HepG2 (cell line): ENCODE measurements around the gene HIPK4. TPM values are rescaled to one million over a fixed set of nuclear protein-coding genes. Genes with fewer than 3 reads are reported as not detected.

ENCODE experiments used
- CCDC6 ChIP-seq: sonication (generic); formaldehyde crosslinking; IDR thresholded peaks from 2 replicates; pipeline ENCODE4 v1.8.1; 2022; ENCODE audit warnings: mild to moderate bottlenecking, missing genetic modification reagents, moderate library complexity
- DPF2 ChIP-seq: sonication (generic); formaldehyde crosslinking; IDR thresholded peaks from 2 replicates; pipeline ENCODE4 v1.4.0; 2020; ENCODE audit warnings: mild to moderate bottlenecking, low read depth, missing genetic modification reagents, borderline replicate concordance
- ETV5 ChIP-seq: IDR thresholded peaks from 2 replicates; pipeline ENCODE4 v1.6.1; 2018; ENCODE audit warnings: missing biosample characterization, missing genetic modification reagents, inconsistent platforms, borderline replicate concordance
- GABPB1 ChIP-seq: IDR thresholded peaks from 2 replicates; pipeline ENCODE4 v1.6.1; 2016; ENCODE audit warnings: mild to moderate bottlenecking, missing genetic modification reagents, moderate library complexity, missing compliant biosample characterization
- HOXA3 ChIP-seq: sonication (generic); formaldehyde crosslinking; IDR thresholded peaks from 2 replicates; pipeline ENCODE4 v1.5.0; 2020; ENCODE audit warnings: missing genetic modification reagents
- JDP2 ChIP-seq: sonication (generic); formaldehyde crosslinking; IDR thresholded peaks from 2 replicates; pipeline ENCODE4 v1.8.1; 2022; ENCODE audit warnings: missing genetic modification reagents, borderline replicate concordance
- KDM5B ChIP-seq: sonication (generic); formaldehyde crosslinking; IDR thresholded peaks from 2 replicates; pipeline ENCODE4 v1.4.0; 2020; ENCODE audit warnings: missing genetic modification reagents, mild to moderate bottlenecking, borderline replicate concordance
- MYC ChIP-seq: sonication (generic); formaldehyde crosslinking; IDR thresholded peaks from 2 replicates; pipeline ENCODE4 v1.9.0; 2021; ENCODE audit warnings: missing genetic modification reagents, borderline replicate concordance
- POLR2A ChIP-seq, 2 experiments: IDR thresholded peaks; 2 replicates each; pipeline ENCODE4 v1.6.1; 2011; ENCODE audit warnings: low read depth in 2 of 2, low read length in 2 of 2, mild to moderate bottlenecking in 1 of 2, moderate library complexity in 1 of 2; ENCODE audit not compliant: insufficient read depth in 1 of 2
- PPARG ChIP-seq: conservative IDR thresholded peaks from 2 replicates; pipeline ENCODE4 v1.6.1; 2016; ENCODE audit warnings: missing biosample characterization, missing genetic modification reagents
- SAP130 ChIP-seq: IDR thresholded peaks from 2 replicates; pipeline ENCODE4 v1.6.1; 2016; ENCODE audit warnings: low read depth
- SMAD1 ChIP-seq: sonication (generic); formaldehyde crosslinking; IDR thresholded peaks from 2 replicates; pipeline ENCODE4 v1.4.0; 2020; ENCODE audit warnings: missing genetic modification reagents, low read depth, mild to moderate bottlenecking, borderline replicate concordance
- SMC3 ChIP-seq: IDR thresholded peaks from 2 replicates; pipeline ENCODE4 v1.6.1; 2011; ENCODE audit warnings: low read length, improper control_type of control experiment
- SP140L ChIP-seq: sonication (generic); formaldehyde crosslinking; IDR thresholded peaks from 2 replicates; pipeline ENCODE4 v1.4.0; 2020; ENCODE audit warnings: missing genetic modification reagents, borderline replicate concordance
- TARDBP ChIP-seq: sonication (generic); formaldehyde crosslinking; IDR thresholded peaks from 2 replicates; pipeline ENCODE4 v1.8.0; 2022; ENCODE audit warnings: mild to moderate bottlenecking, missing genetic modification reagents
- TOE1 ChIP-seq: sonication (generic); formaldehyde crosslinking; IDR thresholded peaks from 2 replicates; pipeline ENCODE4 v1.4.0; 2020; ENCODE audit warnings: mild to moderate bottlenecking, missing genetic modification reagents
- ZFP91 ChIP-seq: sonication (generic); formaldehyde crosslinking; IDR thresholded peaks from 2 replicates; pipeline ENCODE4 v1.9.0; 2022; ENCODE audit warnings: missing genetic modification reagents, mild to moderate bottlenecking, borderline replicate concordance
- ZMYM3 ChIP-seq: sonication (generic); formaldehyde crosslinking; IDR thresholded peaks from 2 replicates; pipeline ENCODE4 v1.5.1; 2020; ENCODE audit warnings: mild to moderate bottlenecking, missing genetic modification reagents
- ZNF510 ChIP-seq: sonication (generic); formaldehyde crosslinking; IDR thresholded peaks from 2 replicates; pipeline ENCODE4 v1.4.0; 2020; ENCODE audit warnings: low read depth, mild to moderate bottlenecking, missing genetic modification reagents
- ZNF557 ChIP-seq: sonication (generic); formaldehyde crosslinking; IDR thresholded peaks from 2 replicates; pipeline ENCODE4 v1.4.0; 2020; ENCODE audit warnings: missing genetic modification reagents
- ZNF629 ChIP-seq: sonication (generic); formaldehyde crosslinking; conservative IDR thresholded peaks from 2 replicates; pipeline ENCODE4 v1.5.0; 2020; ENCODE audit warnings: missing genetic modification reagents
- ZNF770 ChIP-seq: sonication (generic); formaldehyde crosslinking; IDR thresholded peaks from 2 replicates; pipeline ENCODE4 v1.5.0; 2020; ENCODE audit warnings: mild to moderate bottlenecking, missing genetic modification reagents
- polyA plus RNA-seq, 8 experiments: library from polyadenylated mRNA; depleted of rRNA in 3 of 8; stranded (reverse) in 7 of 8; unstranded in 1 of 8; fragments of >200 nt; fragmentation: Illumina TruSeq in 4 of 8; extraction: Trizol in 4 of 8; gene quantifications; 2 replicates each; pipeline versions ENCODE4 v1.2.1 to v1.2.3, GENCODE V29; 2011 to 2016; ENCODE audit warnings: low read depth in 4 of 8, missing spikeins in 1 of 8, mixed read lengths in 1 of 8; ENCODE audit not compliant: insufficient read depth in 1 of 8
- total RNA-seq, 5 experiments: library from RNA; depleted of rRNA; stranded (reverse); fragments of >200 nt; fragmentation: Illumina TruSeq; extraction: Trizol; gene quantifications; 2 replicates each; pipeline ENCODE4 v1.2.3, GENCODE V29; 2016; ENCODE audit warnings: low read depth in 1 of 5
- TF ChIP-seq, protein P1 (sequence below): IDR thresholded peaks from 2 replicates; pipeline ENCODE4 v1.6.1; 2012; ENCODE audit warnings: inconsistent platforms
- TF ChIP-seq, protein P2 (sequence below): IDR thresholded peaks from 2 replicates; pipeline ENCODE4 v1.6.1; 2016; ENCODE audit warnings: missing compliant biosample characterization, missing genetic modification reagents, borderline replicate concordance
- TF ChIP-seq, protein P3 (sequence below): sonication (generic); formaldehyde crosslinking; conservative IDR thresholded peaks from 2 replicates; pipeline ENCODE4 v1.8.0; 2022; ENCODE audit warnings: mild to moderate bottlenecking, moderate library complexity, missing genetic modification reagents

HIPK4 gene
- total and polyA plus RNA-seq, 2 of the 13 experiments (the other 11 are each of a cell fraction or from before 2014, with no cell fraction given), result 0.03 TPM; not detected in 1

GRCh38 chr19:40392894-40393517, 3.0 kb upstream of the HIPK4 start (continued):
- TF ChIP-seq, protein P1, sequence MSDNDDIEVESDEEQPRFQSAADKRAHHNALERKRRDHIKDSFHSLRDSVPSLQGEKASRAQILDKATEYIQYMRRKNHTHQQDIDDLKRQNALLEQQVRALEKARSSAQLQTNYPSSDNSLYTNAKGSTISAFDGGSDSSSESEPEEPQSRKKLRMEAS, result no peak
- TF ChIP-seq ZFP91, result 0 out of 2 replicates have a peak, but pooled peaks have one; percentile 46
- no peak for TF ChIP-seq MYC (CRISPR knock-in tag)
- peak; percentile 27; the same call in 1 of the 2 replicates for TF ChIP-seq SMC3
- TF ChIP-seq ETV5 (CRISPR knock-in tag), result 0 out of 2 replicates have a peak, but pooled peaks have one; percentile 20
- TF ChIP-seq SAP130 (CRISPR knock-in tag), result 0 out of 2 replicates have a peak, but pooled peaks have one; percentile 20
- no peak for TF ChIP-seq SMAD1
- TF ChIP-seq JDP2, result no peak
- no peak for TF ChIP-seq ZNF629
- TF ChIP-seq PPARG, result no peak
- TF ChIP-seq, protein P2, sequence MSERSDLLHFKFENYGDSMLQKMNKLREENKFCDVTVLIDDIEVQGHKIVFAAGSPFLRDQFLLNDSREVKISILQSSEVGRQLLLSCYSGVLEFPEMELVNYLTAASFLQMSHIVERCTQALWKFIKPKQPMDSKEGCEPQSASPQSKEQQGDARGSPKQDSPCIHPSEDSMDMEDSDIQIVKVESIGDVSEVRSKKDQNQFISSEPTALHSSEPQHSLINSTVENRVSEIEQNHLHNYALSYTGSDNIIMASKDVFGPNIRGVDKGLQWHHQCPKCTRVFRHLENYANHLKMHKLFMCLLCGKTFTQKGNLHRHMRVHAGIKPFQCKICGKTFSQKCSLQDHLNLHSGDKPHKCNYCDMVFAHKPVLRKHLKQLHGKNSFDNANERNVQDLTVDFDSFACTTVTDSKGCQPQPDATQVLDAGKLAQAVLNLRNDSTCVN (CRISPR knock-in tag), result no peak
- TF ChIP-seq TARDBP (CRISPR knock-in tag), result no peak
- TF ChIP-seq CCDC6 (CRISPR knock-in tag), result no peak
- TF ChIP-seq ZNF557, result no peak
- TF ChIP-seq, protein P3, sequence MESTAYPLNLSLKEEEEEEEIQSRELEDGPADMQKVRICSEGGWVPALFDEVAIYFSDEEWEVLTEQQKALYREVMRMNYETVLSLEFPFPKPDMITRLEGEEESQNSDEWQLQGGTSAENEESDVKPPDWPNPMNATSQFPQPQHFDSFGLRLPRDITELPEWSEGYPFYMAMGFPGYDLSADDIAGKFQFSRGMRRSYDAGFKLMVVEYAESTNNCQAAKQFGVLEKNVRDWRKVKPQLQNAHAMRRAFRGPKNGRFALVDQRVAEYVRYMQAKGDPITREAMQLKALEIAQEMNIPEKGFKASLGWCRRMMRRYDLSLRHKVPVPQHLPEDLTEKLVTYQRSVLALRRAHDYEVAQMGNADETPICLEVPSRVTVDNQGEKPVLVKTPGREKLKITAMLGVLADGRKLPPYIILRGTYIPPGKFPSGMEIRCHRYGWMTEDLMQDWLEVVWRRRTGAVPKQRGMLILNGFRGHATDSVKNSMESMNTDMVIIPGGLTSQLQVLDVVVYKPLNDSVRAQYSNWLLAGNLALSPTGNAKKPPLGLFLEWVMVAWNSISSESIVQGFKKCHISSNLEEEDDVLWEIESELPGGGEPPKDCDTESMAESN, result no peak
- no peak for TF ChIP-seq SP140L
- TF ChIP-seq ZNF510 (CRISPR knock-in tag), result no peak
- 0 out of 2 replicates have a peak, but pooled peaks have one; percentile 22 for TF ChIP-seq GABPB1 (CRISPR knock-in tag)
- no peak for TF ChIP-seq ZMYM3 (CRISPR knock-in tag)
- no peak for TF ChIP-seq HOXA3
- TF ChIP-seq TOE1, result no peak
- TF ChIP-seq KDM5B (CRISPR knock-in tag), result no peak
- TF ChIP-seq DPF2, result no peak
- TF ChIP-seq ZNF770 (CRISPR knock-in tag), result peak; percentile 28; the same call in 1 of the 2 replicates
- TF ChIP-seq POLR2A (IDR thresholded peaks at IDR 0.05; ENCODE audit: insufficient read depth in 1 of 2, low read depth in 2 of 2, low read length in 2 of 2), result no peak
